Neural cell (in vitro differentiated cells): ENCODE measurements around the gene COL5A1. TPM values are rescaled to one million over a fixed set of nuclear protein-coding genes. Genes with fewer than 3 reads are reported as not detected.

Experiments
- H2AFZ ChIP-seq: fragments of 200-600, 300-800 bp; sonication (generic), shearing (Covaris generic); 2 replicates; pipeline ENCODE4 v1.6.0; 2014; ENCODE audit warnings: low read depth, mild to moderate bottlenecking, antibody characterized with exemption, low read length, moderate library complexity
- H3F3A ChIP-seq: fragments of 200-600 bp; shearing (Covaris generic); 2 replicates; pipeline ENCODE4 v1.6.1; 2016; ENCODE audit warnings: mild to moderate bottlenecking, moderate library complexity, mixed read lengths, antibody characterized with exemption, low read length; ENCODE audit not compliant: insufficient read depth, poor library complexity, severe bottlenecking
- H3K27ac ChIP-seq: fragments of 200-600, 300-800 bp; sonication (generic), shearing (Covaris generic); 2 replicates; pipeline ENCODE4 v1.5.1; 2014; ENCODE audit warnings: mild to moderate bottlenecking, low read length, moderate library complexity
- H3K27me3 ChIP-seq: fragments of 300-800, 200-600 bp; sonication (generic), shearing (Covaris generic); 2 replicates; pipeline ENCODE4 v1.6.0; 2014; ENCODE audit warnings: mild to moderate bottlenecking, low read depth, low read length, moderate library complexity; ENCODE audit not compliant: insufficient read depth
- H3K36me3 ChIP-seq: fragments of 300-800, 200-600 bp; sonication (generic), shearing (Covaris generic); 2 replicates; pipeline ENCODE4 v1.5.1; 2014; ENCODE audit warnings: mild to moderate bottlenecking, antibody characterized with exemption, low read length, moderate library complexity; ENCODE audit not compliant: insufficient read depth
- H3K4me2 ChIP-seq: fragments of 300-800, 200-600 bp; sonication (generic), shearing (Covaris generic); 2 replicates; pipeline ENCODE4 v1.6.0; 2014; ENCODE audit warnings: mild to moderate bottlenecking, low read length
- H3K4me3 ChIP-seq: fragments of 300-800, 200-600 bp; sonication (generic), shearing (Covaris generic); 2 replicates; pipeline ENCODE4 v1.5.1; 2014; ENCODE audit warnings: mild to moderate bottlenecking, low read length, moderate library complexity
- H3K79me2 ChIP-seq: fragments of 200-600 bp; shearing (Covaris generic); replicated peaks from 2 replicates; pipeline ENCODE4 v1.6.0; 2014; ENCODE audit warnings: mild to moderate bottlenecking, low read length, moderate library complexity; ENCODE audit not compliant: insufficient read depth
- H3K9ac ChIP-seq: fragments of 300-800, 200-600 bp; sonication (generic), shearing (Covaris generic); 2 replicates; pipeline ENCODE4 v1.6.1; 2016; ENCODE audit warnings: mild to moderate bottlenecking, low read length, mixed read lengths
- H3K9me2 ChIP-seq: fragments of 200-600 bp; shearing (Covaris generic); 2 replicates; pipeline ENCODE4 v1.6.1; 2016; ENCODE audit warnings: mild to moderate bottlenecking, low read length, mixed read lengths; ENCODE audit not compliant: insufficient read depth
- H3K9me3 ChIP-seq: fragments of 200-600, 300-800 bp; sonication (generic), shearing (Covaris generic); 2 replicates; pipeline ENCODE4 v1.6.1; 2016; ENCODE audit warnings: mild to moderate bottlenecking, mixed run types, low read length, moderate library complexity, mixed read lengths
- H4K20me1 ChIP-seq: fragments of 200-600 bp; shearing (Covaris generic); 2 replicates; pipeline ENCODE4 v1.6.1; 2016; ENCODE audit warnings: mild to moderate bottlenecking, mixed run types; ENCODE audit not compliant: insufficient read depth
- EP300 ChIP-seq: fragments of 450-650 bp; conservative IDR thresholded peaks from 2 replicates; pipeline ENCODE4 v1.6.1; 2014; ENCODE audit warnings: antibody characterized with exemption, mild to moderate bottlenecking, moderate library complexity; ENCODE audit not compliant: poor library complexity, severe bottlenecking
- EZH2 ChIP-seq: fragments of 200-600, 300-800 bp; shearing (Covaris generic), sonication (generic); IDR thresholded peaks from 2 replicates; pipeline ENCODE4 v1.6.1; 2014; ENCODE audit warnings: antibody characterized with exemption, low read length, borderline replicate concordance, mild to moderate bottlenecking; ENCODE audit not compliant: insufficient read depth, poor library complexity, severe bottlenecking
- MXI1 ChIP-seq: fragments of 450-650 bp; conservative IDR thresholded peaks from 2 replicates; pipeline ENCODE4 v1.6.1; 2014; ENCODE audit warnings: antibody characterized with exemption, mild to moderate bottlenecking; ENCODE audit not compliant: poor library complexity, severe bottlenecking
- POLR2AphosphoS5 ChIP-seq: IDR thresholded peaks from 2 replicates; pipeline ENCODE4 v1.6.1; 2012
- RAD21 ChIP-seq: fragments of 450-650 bp; conservative IDR thresholded peaks from 2 replicates; pipeline ENCODE4 v1.6.1; 2014; ENCODE audit warnings: antibody characterized with exemption, mild to moderate bottlenecking, moderate library complexity
- REST ChIP-seq: IDR thresholded peaks from 2 replicates; pipeline ENCODE4 v1.6.1; 2012; ENCODE audit warnings: borderline replicate concordance
- SMC3 ChIP-seq: fragments of 450-650 bp; conservative IDR thresholded peaks from 2 replicates; pipeline ENCODE4 v1.6.1; 2014; ENCODE audit warnings: antibody characterized with exemption, mild to moderate bottlenecking, moderate library complexity; ENCODE audit not compliant: poor library complexity
- TAF1 ChIP-seq: IDR thresholded peaks from 2 replicates; pipeline ENCODE4 v1.6.1; 2012; ENCODE audit warnings: low read depth
- polyA plus RNA-seq: library from polyadenylated mRNA; depleted of rRNA; stranded (reverse); fragments of >200 nt; gene quantifications from 2 replicates; pipeline ENCODE4 v1.2.3, GENCODE V29; 2014
- TF ChIP-seq, protein P1 (sequence below): fragments of 450-650 bp; IDR thresholded peaks from 2 replicates; pipeline ENCODE4 v1.5.1; 2014; ENCODE audit warnings: antibody characterized with exemption, mild to moderate bottlenecking, moderate library complexity; ENCODE audit not compliant: poor library complexity, severe bottlenecking

Gene COL5A1
- polyA plus RNA-seq, 1 donor from 2014 or later = not detected

- Histone ChIP-seq H2AFZ (no peak overlapping the region), H3K9me3 (no peaks in the 10 kb centered on the region), H3K4me3 (no peak overlapping the region), H3K27ac (no peak overlapping the region), H3K9me2 (no peaks in the 10 kb centered on the region), H3K36me3 (no peaks in the 10 kb centered on the region), H3F3A (no peaks in the 10 kb centered on the region), H3K4me2 (no peak overlapping the region), H4K20me1 (no peaks in the 10 kb centered on the region), H3K27me3 (no peaks in the 10 kb centered on the region), H3K79me2 (no peaks in the 10 kb centered on the region), H3K9ac (no peak overlapping the region)
- TF ChIP-seq POLR2AphosphoS5 = no peak
- no peak for TF ChIP-seq MXI1
- no peak for TF ChIP-seq SMC3
- no peak for TF ChIP-seq RAD21
- TF ChIP-seq EP300 = no peak
- no peak for TF ChIP-seq EZH2
- TF ChIP-seq, protein P1, sequence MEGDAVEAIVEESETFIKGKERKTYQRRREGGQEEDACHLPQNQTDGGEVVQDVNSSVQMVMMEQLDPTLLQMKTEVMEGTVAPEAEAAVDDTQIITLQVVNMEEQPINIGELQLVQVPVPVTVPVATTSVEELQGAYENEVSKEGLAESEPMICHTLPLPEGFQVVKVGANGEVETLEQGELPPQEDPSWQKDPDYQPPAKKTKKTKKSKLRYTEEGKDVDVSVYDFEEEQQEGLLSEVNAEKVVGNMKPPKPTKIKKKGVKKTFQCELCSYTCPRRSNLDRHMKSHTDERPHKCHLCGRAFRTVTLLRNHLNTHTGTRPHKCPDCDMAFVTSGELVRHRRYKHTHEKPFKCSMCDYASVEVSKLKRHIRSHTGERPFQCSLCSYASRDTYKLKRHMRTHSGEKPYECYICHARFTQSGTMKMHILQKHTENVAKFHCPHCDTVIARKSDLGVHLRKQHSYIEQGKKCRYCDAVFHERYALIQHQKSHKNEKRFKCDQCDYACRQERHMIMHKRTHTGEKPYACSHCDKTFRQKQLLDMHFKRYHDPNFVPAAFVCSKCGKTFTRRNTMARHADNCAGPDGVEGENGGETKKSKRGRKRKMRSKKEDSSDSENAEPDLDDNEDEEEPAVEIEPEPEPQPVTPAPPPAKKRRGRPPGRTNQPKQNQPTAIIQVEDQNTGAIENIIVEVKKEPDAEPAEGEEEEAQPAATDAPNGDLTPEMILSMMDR = no peak
- TF ChIP-seq REST = no peak
- TF ChIP-seq TAF1 = no peak
Observed at GRCh38 chr9:134677743-134678142, 36.1 kb downstream of the COL5A1 start.

- Histone ChIP-seq H3K9ac (no peak overlapping the region), H3F3A (no peaks in the 10 kb centered on the region), H3K27me3 (no peaks in the 10 kb centered on the region), H2AFZ (no peak overlapping the region), H3K9me2 (no peaks in the 10 kb centered on the region), H3K27ac (no peak overlapping the region), H3K9me3 (no peaks in the 10 kb centered on the region), H3K4me2 (no peak overlapping the region), H3K36me3 (no peaks in the 10 kb centered on the region), H4K20me1 (no peaks in the 10 kb centered on the region), H3K4me3 (no peak overlapping the region), H3K79me2 (no peaks in the 10 kb centered on the region)
- TF ChIP-seq EZH2 (no peak), MXI1 (no peak), POLR2AphosphoS5 (no peak), RAD21 (no peak), SMC3 (no peak), EP300 (no peak), TAF1 (no peak), REST (no peak)
- TF ChIP-seq, protein P1 = no peak
Observed at GRCh38 chr9:134678206-134678605, 36.6 kb downstream of the COL5A1 start.
